Mesothelial cell of epicardium (in vitro differentiated cells): ENCODE data around the gene C10orf143. TPM values are rescaled to one million over a fixed set of nuclear protein-coding genes. Genes with fewer than 3 reads are reported as not detected.
A peak's percentile ranks its signal among the peaks of the same experiment; 100 is the strongest.

Source experiments
- DNase-seq, 2 experiments: peaks; one replicate each; pipeline ENCODE4 v3.0.0; 2021; ENCODE audit warnings: low spot score in 2 of 2; ENCODE audit not compliant: unreplicated experiment in 2 of 2
- H3K27ac Mint-ChIP-seq: 2 replicates; pipeline ENCODE4 v1.8.0; 2021; ENCODE audit warnings: mixed read lengths
- H3K27me3 Mint-ChIP-seq: 2 replicates; pipeline ENCODE4 v1.8.0; 2021; ENCODE audit warnings: low read depth, mixed read lengths
- H3K36me3 Mint-ChIP-seq: 2 replicates; pipeline ENCODE4 v1.8.0; 2021; ENCODE audit warnings: mixed read lengths
- H3K4me1 Mint-ChIP-seq: 2 replicates; pipeline ENCODE4 v1.8.0; 2021; ENCODE audit warnings: mixed read lengths
- H3K4me3 Mint-ChIP-seq: 2 replicates; pipeline ENCODE4 v1.8.0; 2021; ENCODE audit warnings: mild to moderate bottlenecking, moderate library complexity, mixed read lengths
- H3K9me3 Mint-ChIP-seq: 2 replicates; pipeline ENCODE4 v1.8.0; 2021; ENCODE audit warnings: mixed read lengths
- total RNA-seq: library from RNA; stranded (reverse); gene quantifications from 3 replicates; pipeline ENCODE4 v1.2.1, GENCODE V29; 2021
- TF ChIP-seq, protein P1 (sequence below): fragments of 200-600 bp; sonication (generic); IDR thresholded peaks from one replicate; pipeline ENCODE4 v1.5.0; 2021; ENCODE audit warnings: antibody characterized with exemption; ENCODE audit not compliant: unreplicated experiment

The C10orf143 gene
- 2.2 to 3.4 TPM (median 2.9 TPM) in 3 replicates for total RNA-seq

DNA sequence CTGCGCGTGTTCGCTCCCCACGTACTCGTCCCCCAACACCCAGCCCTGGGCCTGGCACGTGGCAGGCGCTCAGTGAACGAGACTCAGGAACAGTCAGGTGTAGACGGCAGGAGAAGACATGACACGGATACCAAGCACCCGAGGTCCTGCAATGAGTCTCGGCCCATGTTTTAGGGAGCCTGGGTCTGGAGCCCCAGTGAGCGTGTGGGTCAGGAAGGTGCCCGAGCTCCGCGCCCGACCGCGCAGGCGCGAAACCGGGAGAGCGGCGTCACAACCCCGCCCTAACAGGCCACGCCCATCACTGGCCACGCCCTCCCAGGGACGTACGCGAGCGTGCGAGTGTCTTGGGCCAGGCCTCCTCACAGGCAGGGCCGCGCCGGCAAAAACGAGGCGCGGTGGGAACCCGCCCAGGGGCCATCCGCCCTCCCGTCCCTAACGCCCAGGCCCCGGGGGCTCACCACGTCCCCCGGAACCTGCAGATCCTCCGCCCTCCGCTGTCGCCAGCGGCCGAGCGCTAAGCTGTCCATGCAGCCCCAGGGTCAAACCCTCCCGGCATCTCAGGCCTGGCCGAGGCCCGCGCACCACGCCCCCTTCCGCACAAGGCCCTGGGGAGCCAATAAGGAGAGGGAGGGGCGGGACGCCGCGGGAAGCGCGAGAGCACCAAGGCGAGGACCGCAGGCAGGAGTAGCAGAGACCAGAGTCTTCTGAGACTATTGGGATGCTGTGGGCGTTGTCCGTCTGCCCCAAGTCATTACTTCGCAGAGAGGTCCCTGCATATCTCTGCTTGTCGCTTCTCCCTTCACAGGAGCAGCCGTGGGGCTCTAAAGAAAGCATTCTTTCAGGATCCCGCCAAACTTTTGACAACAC, at the start of gene C10orf143:
Gene C10orf143 (minus strand): TSS at position 585 of the 867 bp plus-strand sequence. CDS start 58 bp downstream, at position 527.
- Mint-ChIP-seq H3K4me3 (peak within 1 kb of the TSS; percentile 97), H3K9me3 (peaks cover 7% of the 10 kb centered on the region), H3K36me3 (peaks cover 3% of the 10 kb centered on the region), H3K27ac (peak within 1 kb of the TSS; percentile 92), H3K4me1 (peaks cover 16% of the 10 kb centered on the region), H3K27me3 (peaks cover 8% of the 10 kb centered on the region)
- TF ChIP-seq, protein P1, sequence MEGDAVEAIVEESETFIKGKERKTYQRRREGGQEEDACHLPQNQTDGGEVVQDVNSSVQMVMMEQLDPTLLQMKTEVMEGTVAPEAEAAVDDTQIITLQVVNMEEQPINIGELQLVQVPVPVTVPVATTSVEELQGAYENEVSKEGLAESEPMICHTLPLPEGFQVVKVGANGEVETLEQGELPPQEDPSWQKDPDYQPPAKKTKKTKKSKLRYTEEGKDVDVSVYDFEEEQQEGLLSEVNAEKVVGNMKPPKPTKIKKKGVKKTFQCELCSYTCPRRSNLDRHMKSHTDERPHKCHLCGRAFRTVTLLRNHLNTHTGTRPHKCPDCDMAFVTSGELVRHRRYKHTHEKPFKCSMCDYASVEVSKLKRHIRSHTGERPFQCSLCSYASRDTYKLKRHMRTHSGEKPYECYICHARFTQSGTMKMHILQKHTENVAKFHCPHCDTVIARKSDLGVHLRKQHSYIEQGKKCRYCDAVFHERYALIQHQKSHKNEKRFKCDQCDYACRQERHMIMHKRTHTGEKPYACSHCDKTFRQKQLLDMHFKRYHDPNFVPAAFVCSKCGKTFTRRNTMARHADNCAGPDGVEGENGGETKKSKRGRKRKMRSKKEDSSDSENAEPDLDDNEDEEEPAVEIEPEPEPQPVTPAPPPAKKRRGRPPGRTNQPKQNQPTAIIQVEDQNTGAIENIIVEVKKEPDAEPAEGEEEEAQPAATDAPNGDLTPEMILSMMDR, result no peak
- peak; percentile 94 to 99 for DNase-seq

DNA sequence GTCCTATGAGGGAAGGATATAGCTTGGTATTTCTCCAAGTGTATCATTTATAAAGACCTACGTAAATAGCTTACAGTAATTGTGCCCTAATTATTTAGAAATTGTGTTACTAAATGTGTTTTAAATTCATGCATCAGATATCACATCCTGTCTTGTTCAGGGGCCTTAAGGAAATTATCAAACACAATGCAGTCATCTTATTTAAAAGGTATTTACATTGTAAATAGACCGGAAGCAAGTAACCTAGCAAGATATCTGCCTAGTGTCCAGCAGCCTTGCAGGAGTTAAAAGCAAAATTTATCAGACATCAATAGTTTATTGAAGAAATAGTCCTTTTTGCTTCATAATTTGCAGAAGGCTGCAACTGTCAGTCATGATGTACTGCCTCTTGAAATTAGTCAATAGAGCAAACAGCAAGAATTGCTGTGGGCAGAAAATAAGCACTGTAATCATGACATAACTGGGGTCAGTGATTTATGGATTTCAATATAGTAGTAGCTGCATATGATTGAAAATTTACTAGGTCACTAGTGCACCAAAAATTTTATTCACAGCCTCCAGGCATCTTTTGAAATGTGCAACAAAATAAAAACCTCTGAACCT, 48.7 kb upstream of the C10orf143 start:
- H3K4me3 Mint-ChIP-seq, result no peak overlapping the region
- no peak overlapping the region for H3K27ac Mint-ChIP-seq
- TF ChIP-seq, protein P1, result no peak
- H3K9me3 Mint-ChIP-seq, result peaks cover 8% of the 10 kb centered on the region
- no peaks in the 10 kb centered on the region for H3K27me3 Mint-ChIP-seq
- H3K4me1 Mint-ChIP-seq, result no peaks in the 10 kb centered on the region
- H3K36me3 Mint-ChIP-seq, result peaks cover 25% of the 10 kb centered on the region
- no peak for DNase-seq

DNA sequence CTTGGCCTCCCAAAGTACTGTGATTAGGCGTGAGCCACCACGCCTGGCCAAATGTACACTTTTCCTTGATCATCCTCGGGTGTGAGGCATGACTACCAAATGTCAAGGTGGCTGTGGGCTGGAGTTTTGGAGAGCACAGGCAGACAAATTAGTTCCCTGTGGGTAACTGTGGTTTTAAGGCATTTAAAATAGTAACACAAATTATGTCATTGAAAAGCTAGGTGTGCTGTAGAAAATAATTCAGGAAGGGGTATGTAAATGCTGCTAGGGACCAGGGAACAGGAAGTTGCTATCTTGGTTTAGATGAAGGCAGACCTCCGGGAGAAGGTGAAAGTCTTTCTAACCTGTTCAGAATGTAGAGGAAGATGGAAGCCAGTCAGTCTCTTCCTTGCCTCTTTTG, 35.4 kb upstream of the C10orf143 start:
- TF ChIP-seq, protein P1, result no peak
- H3K27me3 Mint-ChIP-seq, result no peaks in the 10 kb centered on the region
- H3K27ac Mint-ChIP-seq, result no peak overlapping the region
- DNase-seq, result no peak
- peaks cover 18% of the 10 kb centered on the region for H3K36me3 Mint-ChIP-seq
- peaks cover 19% of the 10 kb centered on the region for H3K4me1 Mint-ChIP-seq
- no peak overlapping the region for H3K4me3 Mint-ChIP-seq
- no peaks in the 10 kb centered on the region for H3K9me3 Mint-ChIP-seq

DNA sequence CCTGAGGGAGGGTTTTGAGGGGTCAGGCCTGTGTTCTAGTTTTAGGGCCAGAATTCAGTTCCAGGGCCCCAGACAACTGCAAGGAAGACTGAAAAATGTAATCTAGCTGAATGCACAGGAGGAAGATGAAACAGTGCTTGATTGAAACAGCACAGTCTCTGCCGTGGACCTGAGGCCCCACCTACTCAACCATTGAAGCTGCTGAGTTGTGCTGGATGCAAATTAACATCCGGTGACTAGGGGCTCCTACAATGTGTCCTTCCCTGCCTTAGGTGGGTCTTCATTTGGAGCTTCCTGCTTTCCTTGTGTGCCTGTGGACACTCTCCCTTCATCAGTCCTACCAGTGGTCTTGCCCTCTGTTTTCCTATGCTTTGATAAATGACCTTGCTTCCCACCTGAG, 31.2 kb upstream of the C10orf143 start:
- Mint-ChIP-seq H3K9me3 (no peaks in the 10 kb centered on the region), H3K36me3 (peaks cover 9% of the 10 kb centered on the region), H3K27me3 (no peaks in the 10 kb centered on the region), H3K4me3 (no peak overlapping the region), H3K4me1 (peaks cover 37% of the 10 kb centered on the region), H3K27ac (peak overlapping the region; percentile 80)
- no peak for DNase-seq
- TF ChIP-seq, protein P1, result no peak

DNA sequence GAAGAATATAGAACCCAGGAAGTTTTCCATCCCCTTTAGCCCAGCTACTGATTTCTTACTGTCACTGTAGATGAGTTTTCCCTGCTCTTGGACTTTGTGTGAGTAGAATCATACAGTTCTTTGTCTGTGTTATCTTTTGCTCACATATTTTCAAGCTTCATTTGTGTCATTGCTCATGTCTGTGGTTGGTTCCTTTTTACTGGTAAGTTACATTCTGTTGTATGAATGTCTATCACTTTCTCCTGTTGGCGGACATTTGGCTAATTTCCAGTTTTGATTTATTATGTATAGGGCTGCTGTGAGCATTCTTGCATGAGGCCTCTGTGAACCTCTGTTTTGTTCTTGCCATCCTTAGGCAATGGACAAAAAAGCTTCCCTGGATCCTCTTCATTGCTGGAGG, 30.8 kb upstream of the C10orf143 start:
- Mint-ChIP-seq H3K4me1 (peaks cover 37% of the 10 kb centered on the region), H3K27me3 (no peaks in the 10 kb centered on the region), H3K27ac (peak overlapping the region; percentile 80), H3K4me3 (no peak overlapping the region), H3K36me3 (peaks cover 8% of the 10 kb centered on the region), H3K9me3 (no peaks in the 10 kb centered on the region)
- DNase-seq, result no peak
- TF ChIP-seq, protein P1, result no peak
